Upper lobe of left lung (tissue), 6 donors: ENCODE data around the gene MYH2. TPM values are rescaled to one million over a fixed set of nuclear protein-coding genes. Genes with fewer than 3 reads are reported as not detected.
"Not testable (repeated sequence)": the region's sequence is repeated elsewhere in the genome, so short reads cannot be mapped to it uniquely, and the experiment has no call there.

ENCODE experiments used
- ATAC-seq, 2 donors: fragments of 200-7000 bp; cut with Tn5 transposase; one replicate each; pipeline ENCODE4 v1.9.1; 2022; ENCODE audit warnings: mild to moderate bottlenecking in 2 of 2, moderate library complexity in 2 of 2; ENCODE audit not compliant: low FRiP score in 2 of 2
- DNase-seq, 2 donors: peaks; one replicate each; pipeline ENCODE4 v3.0.0-alpha.2; 2019 to 2020
- H3K27ac ChIP-seq, 4 donors: fragments of 200-600 bp; sonication (generic); one replicate each; pipeline ENCODE4 v1.5.1; 2016 to 2019
- H3K27me3 ChIP-seq, 4 donors: fragments of 200-600 bp; sonication (generic); one replicate each; pipeline ENCODE4 v1.5.1; 2017 to 2019
- H3K36me3 ChIP-seq, 4 donors: fragments of 200-600 bp; sonication (generic); one replicate each; pipeline ENCODE4 v1.5.1; 2016 to 2019
- H3K4me1 ChIP-seq, 4 donors: fragments of 200-600 bp; sonication (generic); one replicate each; pipeline ENCODE4 v1.5.1; 2018 to 2019
- H3K4me3 ChIP-seq, 4 donors: fragments of 200-600 bp; sonication (generic); one replicate each; pipeline ENCODE4 v1.5.1; 2017 to 2019; ENCODE audit warnings: mild to moderate bottlenecking in 2 of 4, moderate library complexity in 1 of 4
- H3K9me3 ChIP-seq, 4 donors: fragments of 200-600 bp; sonication (generic); one replicate each; pipeline ENCODE4 v1.5.1; 2018 to 2019
- CTCF ChIP-seq, 6 experiments: fragments of 450-650 bp in 4 of 6; fragments of 200-600 bp in 2 of 6; sonication (generic) in 2 of 6; IDR thresholded peaks; one replicate each; pipeline ENCODE4 v1.5.1; 2016 to 2019; ENCODE audit warnings: antibody characterized with exemption in 6 of 6
- EP300 ChIP-seq, 4 donors: sonication (generic); formaldehyde crosslinking; IDR thresholded peaks; one replicate each; pipeline ENCODE4 v1.5.1; 2017; ENCODE audit warnings: antibody characterized with exemption in 4 of 4, control low read depth in 2 of 4
- POLR2A ChIP-seq, 4 donors: fragments of 450-650 bp; IDR thresholded peaks; one replicate each; pipeline ENCODE4 v1.5.1; 2016 to 2017; ENCODE audit warnings: antibody characterized with exemption in 4 of 4, mild to moderate bottlenecking in 2 of 4
- POLR2AphosphoS5 ChIP-seq, 2 donors: sonication (generic); formaldehyde crosslinking; IDR thresholded peaks; one replicate each; pipeline ENCODE4 v1.5.1; 2017; ENCODE audit warnings: antibody characterized with exemption in 2 of 2
- WGBS, 2 donors: methylation state at CpG; one replicate each; pipeline ENCODE4 v1.1.5; 2017 to 2018; 5-methylcytosine and 5-hydroxymethylcytosine counted together
- total RNA-seq, 6 donors: library from RNA; depleted of rRNA in 4 of 6; stranded (reverse); fragments of >200 nt in 4 of 6; gene quantifications; one replicate each; pipeline versions ENCODE4 v1.1.0 to v1.2.1, GENCODE V29; 2016 to 2021
- donor health status: DM: no; HTN: no; CAD: no; lungs with moderate emphysema.
- donor health status: DM: no; HTN: yes; CAD: no; lungs with severe emphysema.

Gene MYH2
- total RNA-seq, 6 donors from 2014 or later = 0.09 to 0.10 (median 0.10) TPM; not detected in 3

- Histone ChIP-seq H3K4me3 (no peak overlapping the region), H3K27me3 (no peaks in the 10 kb centered on the region), H3K9me3 (no peaks in the 10 kb centered on the region), H3K27ac (peak overlapping the region in 2 of 4 donors; percentile 12 to 14), H3K36me3 (no peaks in the 10 kb centered on the region), H3K4me1 (no peaks in the 10 kb centered on the region)
- TF ChIP-seq CTCF (IDR thresholded peaks at IDR 0.05) = no peak
- TF ChIP-seq POLR2AphosphoS5 (IDR thresholded peaks at IDR 0.05) = no peak
- no peak for TF ChIP-seq EP300 (IDR thresholded peaks at IDR 0.05)
- no peak for TF ChIP-seq POLR2A (IDR thresholded peaks at IDR 0.05)
- DNase-seq (no peak), ATAC-seq (no peak)
- WGBS, 2 donors = 36 to 45% methylated on average over 5 of the region's 5 CpGs
Measured at GRCh38 chr17:10556301-10557005, 7.0 kb upstream of the MYH2 start.

- no peaks in the 10 kb centered on the region for H3K36me3 ChIP-seq
- DNase-seq (no peak), ATAC-seq (no peak)
- no peaks in the 10 kb centered on the region for H3K9me3 ChIP-seq
- no peak overlapping the region for H3K4me3 ChIP-seq
- WGBS, 2 donors = 72 to 82% methylated on average over 4 of the region's 4 CpGs
- H3K4me1 ChIP-seq = no peaks in the 10 kb centered on the region
- TF ChIP-seq POLR2AphosphoS5 (IDR thresholded peaks at IDR 0.05) (no peak), CTCF (IDR thresholded peaks at IDR 0.05) (no peak), EP300 (IDR thresholded peaks at IDR 0.05) (no peak), POLR2A (IDR thresholded peaks at IDR 0.05) (no peak)
- no peaks in the 10 kb centered on the region for H3K27me3 ChIP-seq
- no peak overlapping the region for H3K27ac ChIP-seq
Measured at GRCh38 chr17:10550014-10550413, 556 bp upstream of the MYH2 start.

- no peaks in the 10 kb centered on the region for H3K9me3 ChIP-seq
- H3K27ac ChIP-seq = no peak overlapping the region
- H3K27me3 ChIP-seq = no peaks in the 10 kb centered on the region
- H3K4me3 ChIP-seq = no peak overlapping the region
- DNase-seq = no peak
- 75 to 82% methylated on average over 6 of the region's 6 CpGs for WGBS, 2 donors
- TF ChIP-seq EP300 (IDR thresholded peaks at IDR 0.05) (no peak), POLR2AphosphoS5 (IDR thresholded peaks at IDR 0.05) (no peak), POLR2A (IDR thresholded peaks at IDR 0.05) (no peak), CTCF (IDR thresholded peaks at IDR 0.05) (no peak)
- no peaks in the 10 kb centered on the region for H3K4me1 ChIP-seq
- ATAC-seq = no peak
- no peaks in the 10 kb centered on the region for H3K36me3 ChIP-seq
Measured at GRCh38 chr17:10547351-10547750, 2.1 kb downstream of the MYH2 start.

GRCh38 chr17:10543486-10543885, 6.0 kb downstream of the MYH2 start:
- not testable (repeated sequence) for ATAC-seq, H3K9me3 ChIP-seq

GRCh38 chr17:10541179-10541578, 8.3 kb downstream of the MYH2 start:
- not testable (repeated sequence) for DNase-seq, ATAC-seq, H3K4me3 ChIP-seq, H3K4me1 ChIP-seq, H3K36me3 ChIP-seq, H3K27ac ChIP-seq, H3K27me3 ChIP-seq, H3K9me3 ChIP-seq
- 93 to 94% methylated on average over 6 of the region's 6 CpGs for WGBS, 2 donors

More at GRCh38 chr17:10543486-10543885, 6.0 kb downstream of the MYH2 start:
- peak in 1 of 6 experiments; percentile 7 for TF ChIP-seq CTCF (IDR thresholded peaks at IDR 0.05)
- H3K4me3 ChIP-seq, H3K4me1 ChIP-seq, H3K27me3 ChIP-seq, H3K36me3 ChIP-seq, H3K27ac ChIP-seq, DNase-seq: not testable (repeated sequence)
- 58 to 60% methylated on average over 5 of the region's 5 CpGs for WGBS, 2 donors
